Activated naive CD4-positive, alpha-beta T cell treated with anti-CD3 and anti-CD28 coated beads, Interleukin-2, amount 50 U/mL, for 16 hours (primary cell): Measurements from ENCODE around the gene GALNT2.

Source experiments
- DNase-seq: peaks from one replicate; pipeline ENCODE4 v3.0.0-alpha.2; 2020

GALNT2 gene

DNA sequence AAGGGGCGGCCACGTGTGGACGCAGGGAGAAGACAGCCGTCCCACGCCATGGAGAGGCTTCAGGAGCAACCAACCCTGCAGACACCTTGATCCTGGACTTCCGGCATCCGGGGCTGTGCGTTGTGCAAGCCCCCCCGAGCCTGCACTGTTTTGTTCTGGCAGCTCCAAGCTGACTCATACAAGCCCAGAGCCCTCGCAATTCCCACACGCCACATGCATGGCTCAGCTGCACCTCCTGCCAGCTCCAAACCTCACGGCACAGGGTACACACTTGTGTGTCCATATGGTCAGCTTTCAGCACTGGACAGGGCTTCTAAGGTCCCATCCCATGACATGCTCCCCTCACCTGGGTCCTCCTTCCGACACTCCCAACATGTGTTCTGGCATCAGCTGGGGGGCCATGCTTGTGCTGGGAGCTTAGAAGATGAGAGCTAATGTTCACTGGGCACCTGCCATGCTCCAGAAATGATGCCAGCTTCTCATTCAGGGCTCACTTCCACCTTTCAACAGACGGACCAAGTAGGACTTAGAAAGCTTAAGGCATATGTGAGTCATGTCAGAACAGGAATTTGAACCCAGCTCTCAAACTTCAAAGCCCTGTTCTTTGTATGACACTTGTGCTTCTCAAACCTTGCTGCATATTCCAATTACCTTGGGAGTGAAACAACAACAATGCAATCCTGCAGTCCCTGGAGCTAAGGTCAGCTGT, 221.8 kb downstream of the GALNT2 start:
- DNase-seq = no peak

DNA sequence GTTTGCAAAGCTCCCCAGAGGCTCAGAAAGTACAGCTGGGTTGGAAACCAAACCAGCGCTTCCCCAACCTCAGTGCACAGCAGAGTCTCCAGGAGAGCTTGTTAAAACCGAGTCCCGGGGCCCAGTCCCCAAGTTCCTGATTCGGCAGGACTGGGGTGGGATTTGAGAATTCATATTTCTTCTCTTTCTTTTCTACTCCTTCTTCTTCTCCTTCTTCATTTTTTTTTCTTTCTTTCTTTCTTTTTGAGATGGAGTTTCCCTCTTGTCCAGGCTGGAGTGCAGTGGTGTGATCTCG, 222.3 kb downstream of the GALNT2 start:
- DNase-seq = no peak

DNA sequence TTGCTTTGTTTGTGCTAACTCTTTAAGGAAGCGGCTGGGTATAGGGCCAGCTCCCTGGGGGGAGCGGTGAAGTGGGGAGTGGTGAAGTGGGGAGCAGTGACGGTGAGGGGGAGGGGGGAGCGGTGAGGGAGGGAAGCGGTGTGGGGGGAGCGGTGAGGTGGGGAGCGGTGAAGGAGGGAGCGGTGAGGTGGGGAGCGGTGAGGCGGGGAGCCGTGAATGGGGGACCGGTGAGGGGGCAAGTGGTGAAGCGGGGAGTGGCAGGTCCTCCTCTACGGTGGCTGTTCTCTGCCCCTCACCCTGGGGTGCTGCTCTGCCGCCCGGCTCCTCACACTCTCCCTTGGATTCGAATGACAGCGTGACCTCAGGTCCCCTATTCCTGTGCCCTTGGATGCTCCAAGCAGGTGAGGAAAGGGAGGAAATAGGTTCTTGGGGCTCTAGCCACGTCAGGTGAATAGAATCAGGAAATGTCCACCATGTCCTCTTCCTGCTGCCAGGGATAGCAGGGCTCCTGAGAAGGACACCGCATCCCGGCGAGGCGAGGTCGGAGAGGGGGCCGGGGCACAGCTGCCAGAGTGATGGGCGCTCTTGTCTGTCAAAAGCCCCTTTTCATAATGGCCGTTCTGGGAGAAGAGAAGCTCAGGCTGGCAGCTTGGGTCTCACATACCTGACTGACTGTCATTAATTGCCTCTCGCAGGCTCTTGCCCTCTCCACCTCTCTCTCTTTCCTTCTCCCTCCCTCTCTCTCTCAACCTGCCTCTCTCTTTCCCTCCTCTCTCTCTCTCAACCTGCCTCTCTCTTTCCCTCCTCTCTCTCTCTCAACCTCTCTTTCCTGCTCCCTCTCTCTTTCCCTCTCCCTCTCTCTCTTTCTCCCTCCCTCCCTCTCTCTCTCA, 224.9 kb downstream of the GALNT2 start:
- DNase-seq = no peak

DNA sequence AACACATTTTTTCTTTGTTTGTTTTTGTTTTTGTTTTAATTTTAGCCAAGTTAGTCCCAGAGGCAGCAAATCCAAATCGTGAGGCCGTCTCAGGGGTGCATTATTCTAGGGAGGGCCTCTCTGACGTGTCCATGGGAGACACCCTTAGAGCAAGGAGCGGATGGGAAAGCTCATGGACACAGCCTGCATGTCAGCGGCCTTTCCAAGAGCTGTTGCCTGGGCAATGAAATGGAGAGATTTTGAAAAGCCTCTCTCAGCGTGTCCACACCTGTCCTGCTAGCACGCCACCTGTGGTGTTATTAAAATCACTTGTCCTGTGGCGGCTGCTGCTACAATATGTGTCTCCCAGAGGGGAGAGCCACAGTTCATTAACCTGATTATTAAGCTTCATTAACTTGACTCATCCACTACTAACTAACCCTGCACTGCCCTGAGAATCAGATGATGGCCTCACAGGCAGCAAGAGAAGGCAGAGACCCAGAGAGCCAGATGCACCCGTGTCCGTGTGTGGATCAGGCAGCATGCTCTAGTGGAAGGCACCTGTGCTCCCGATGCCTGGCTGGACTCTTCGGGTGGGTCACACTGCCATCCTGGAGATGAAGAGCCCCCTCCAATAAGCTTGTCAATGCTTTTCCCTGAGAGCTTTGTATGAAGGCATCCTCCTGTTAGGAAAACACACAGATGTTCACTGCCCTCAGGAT, 225.8 kb downstream of the GALNT2 start:
- no peak for DNase-seq

- no peak for DNase-seq
Measured at GRCh38 chr1:230293390-230293700, 226.3 kb downstream of the GALNT2 start.

DNA sequence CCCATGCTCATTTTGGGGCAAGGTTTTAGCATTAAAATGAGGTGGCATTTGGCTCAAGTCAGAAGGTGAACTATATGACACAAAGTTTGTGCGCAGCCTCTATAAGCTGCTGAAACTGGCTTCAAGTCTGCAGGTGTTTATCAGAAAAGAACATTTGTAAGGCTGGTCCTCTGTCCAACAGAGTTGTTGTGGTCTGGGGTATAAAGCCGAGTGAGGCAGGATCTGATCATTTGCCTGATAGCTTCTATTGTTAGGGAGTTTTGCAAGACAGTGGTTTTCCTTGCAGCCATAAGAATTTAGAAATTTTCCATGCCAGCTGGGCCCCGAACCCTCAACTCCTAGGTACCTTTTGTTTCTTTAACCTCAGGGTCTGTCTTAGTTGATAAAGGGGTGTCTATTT, 228.3 kb downstream of the GALNT2 start:
- no peak for DNase-seq

DNA sequence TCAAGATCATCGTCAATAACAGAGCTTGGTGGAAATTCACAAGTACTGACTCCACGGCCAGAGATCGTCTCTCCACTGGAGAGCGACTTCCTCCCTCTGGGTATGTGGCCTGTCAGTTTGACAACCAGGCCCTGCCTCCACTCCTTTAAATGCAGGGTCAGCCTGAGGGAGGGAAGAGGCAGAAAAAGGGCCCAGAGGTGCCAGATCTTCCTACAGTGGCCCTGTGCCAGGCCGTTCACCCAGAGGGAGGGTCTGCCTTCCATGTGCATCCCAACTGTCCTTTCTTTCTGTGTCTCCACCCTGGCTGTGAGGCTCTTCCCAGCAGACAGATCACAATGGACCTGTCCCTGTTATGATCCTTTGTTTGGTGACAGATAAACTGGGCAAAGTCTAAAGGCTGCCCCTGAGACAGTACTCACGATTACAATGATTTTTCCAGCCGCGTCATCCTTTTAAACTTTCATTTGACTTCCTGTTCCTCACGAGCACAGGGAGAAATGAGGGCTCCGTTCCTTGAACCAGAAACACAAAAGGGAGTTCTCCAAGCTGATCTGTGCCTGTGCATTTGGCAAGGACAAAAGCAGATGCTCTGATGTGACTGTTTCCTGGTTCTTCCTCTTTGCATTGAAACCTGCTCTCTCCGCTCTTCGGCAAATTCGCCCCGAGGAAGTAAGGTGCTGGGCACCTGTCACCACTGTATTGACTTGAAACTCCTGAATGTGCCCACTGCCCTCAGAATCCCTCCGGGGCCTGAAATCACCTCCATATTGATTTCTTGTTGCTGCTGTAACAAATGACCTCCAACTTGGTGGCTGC, 232.4 kb downstream of the GALNT2 start:
- DNase-seq = no peak

DNA sequence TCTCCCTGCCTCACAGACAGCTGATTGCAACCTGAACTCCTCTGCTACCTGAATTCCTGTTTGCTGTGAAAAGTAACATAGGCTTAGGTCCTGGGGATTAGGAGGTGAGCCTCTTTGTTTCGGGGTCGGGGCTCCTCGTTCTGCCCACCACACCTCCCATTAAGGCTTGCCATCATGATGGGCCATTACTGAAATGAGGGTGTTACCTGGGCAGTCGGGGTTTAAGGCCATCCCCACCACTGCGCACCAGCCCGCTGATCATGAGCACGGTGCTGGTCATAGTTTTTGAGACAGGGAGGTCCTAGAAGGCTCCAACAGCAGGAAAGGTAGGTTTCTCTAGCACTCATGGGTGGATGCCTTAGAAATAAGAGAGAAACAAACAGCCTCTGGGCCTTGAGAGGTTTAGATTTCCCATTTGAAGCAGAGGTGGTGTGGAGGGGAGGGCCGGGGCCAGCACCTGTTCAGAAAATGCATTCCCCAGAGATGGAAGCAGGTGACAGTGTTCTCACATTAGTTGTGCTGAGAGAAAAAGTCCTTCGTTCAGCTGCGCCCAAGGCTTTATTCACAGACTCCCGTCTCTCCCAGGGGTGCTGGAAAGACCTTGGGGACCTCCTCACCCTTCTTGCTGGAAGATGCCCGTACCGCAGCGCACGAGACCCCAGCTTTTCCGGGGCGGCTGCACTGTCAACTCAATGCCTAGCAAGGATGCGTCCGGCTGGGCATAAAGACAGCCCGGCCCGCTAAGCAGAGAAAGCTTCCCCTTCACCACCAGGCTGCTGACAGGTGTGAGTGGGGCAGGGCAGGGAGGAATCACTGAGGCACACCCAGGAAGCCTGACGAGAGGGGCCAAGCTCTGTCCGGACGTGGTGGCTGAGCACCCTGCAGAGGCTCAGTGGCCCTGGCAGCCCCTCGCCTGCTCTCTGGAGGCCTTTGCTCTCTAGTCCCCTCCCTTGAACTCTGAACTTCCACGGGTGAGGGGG, 233.6 kb downstream of the GALNT2 start:
- DNase-seq = no peak

DNA sequence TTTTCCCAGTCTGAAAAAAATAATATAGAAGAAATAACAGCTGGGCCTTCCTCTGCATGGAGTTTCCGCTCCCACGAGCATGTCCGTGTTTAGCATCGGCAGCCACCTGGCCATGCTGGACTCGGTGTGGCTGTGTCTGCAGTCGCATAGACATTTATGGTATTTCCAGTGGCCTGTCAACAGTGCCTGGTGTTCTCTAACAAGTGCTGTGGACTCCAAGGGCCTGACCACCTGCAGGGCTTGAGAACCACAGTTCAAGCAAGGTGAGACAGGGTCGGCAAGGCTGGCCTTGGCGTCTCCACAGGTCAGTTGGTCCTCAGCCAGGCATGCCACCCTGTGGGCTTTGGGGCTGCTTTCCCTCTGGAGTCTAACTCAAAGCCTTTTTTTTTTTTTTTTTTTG, 234.3 kb downstream of the GALNT2 start:
- no peak for DNase-seq

- no peak for DNase-seq
Measured at GRCh38 chr1:230301822-230302221, 234.8 kb downstream of the GALNT2 start.

DNA sequence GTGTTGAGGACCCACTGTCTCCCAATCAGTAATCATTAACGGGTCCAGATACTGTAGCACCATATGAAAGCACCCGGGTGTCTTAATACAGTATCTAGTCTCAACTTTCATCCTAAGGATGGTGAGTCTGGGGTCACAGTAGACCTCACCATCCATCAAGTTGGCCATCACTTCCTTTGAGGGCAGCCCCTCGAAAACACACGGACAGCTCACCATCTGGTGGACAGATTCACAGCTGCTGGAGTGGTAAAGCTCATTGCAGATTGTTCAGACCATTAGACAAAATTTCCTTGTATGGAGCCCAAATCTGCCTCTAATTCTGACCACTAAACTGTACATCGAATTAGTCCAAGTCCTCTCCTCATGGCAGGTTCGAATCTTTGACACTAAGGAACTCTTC, 236.0 kb downstream of the GALNT2 start:
- DNase-seq = no peak

- DNase-seq = no peak
Measured at GRCh38 chr1:230303822-230304221, 236.8 kb downstream of the GALNT2 start.

DNA sequence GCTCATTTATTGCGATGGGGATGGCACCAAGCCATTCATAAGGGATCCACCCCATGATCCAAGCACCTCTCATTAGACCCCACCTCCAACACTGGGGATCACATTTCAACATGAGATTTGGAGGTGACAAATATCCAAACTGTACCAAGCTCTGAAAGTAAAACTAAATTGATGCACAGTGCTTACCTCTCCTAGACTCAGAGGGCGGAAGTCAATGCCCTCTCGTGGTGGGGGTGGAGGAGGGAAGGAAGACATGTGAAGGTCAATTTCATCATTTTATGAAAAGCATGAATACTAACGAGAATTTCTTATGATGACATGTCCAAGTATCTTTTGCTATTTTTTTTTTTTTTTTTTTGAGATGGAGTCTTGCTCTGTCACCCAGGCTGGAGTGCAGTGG, 239.1 kb downstream of the GALNT2 start:
- DNase-seq = peak; percentile 27

- no peak for DNase-seq
Measured at GRCh38 chr1:230307213-230307612, 240.2 kb downstream of the GALNT2 start.

- no peak for DNase-seq
Measured at GRCh38 chr1:230308039-230308438, 241.0 kb downstream of the GALNT2 start.

DNA sequence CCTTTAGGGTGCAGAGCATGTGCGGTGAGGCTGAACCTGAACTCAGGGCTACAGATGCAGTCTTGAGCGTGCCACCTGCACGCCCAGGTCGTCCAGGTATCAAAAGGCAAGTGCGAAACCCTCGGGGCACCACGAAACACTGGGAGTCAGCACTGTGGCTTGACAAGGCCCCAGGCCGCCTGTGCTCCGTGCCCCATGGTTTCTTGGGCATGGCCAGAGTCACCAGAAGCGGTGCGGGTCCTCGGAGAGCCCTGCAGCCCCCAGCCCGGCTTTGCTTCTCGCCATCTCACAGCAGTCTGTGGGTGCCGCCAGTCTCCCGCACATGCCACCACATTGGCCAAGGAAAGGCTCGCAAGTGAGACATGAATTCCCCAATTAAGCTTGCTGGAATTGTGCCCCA, 241.8 kb downstream of the GALNT2 start:
- DNase-seq = no peak

- no peak for DNase-seq
Measured at GRCh38 chr1:230309646-230310177, 242.7 kb downstream of the GALNT2 start.

GRCh38 chr1:230310381-230311163, 243.5 kb downstream of the GALNT2 start:
- peak; percentile 58 for DNase-seq

GRCh38 chr1:230312676-230313075, 245.6 kb downstream of the GALNT2 start:
- DNase-seq = no peak

GRCh38 chr1:230313453-230314141, 246.6 kb downstream of the GALNT2 start:
- DNase-seq = no peak
